Trophoblast cell (in vitro differentiated cells and primary cell): ENCODE measurements around the gene PKP4.

ENCODE experiments used
- DNase-seq, 2 donors: peaks; one replicate each; pipeline ENCODE4 v3.0.0-alpha.2; 2016
- H2AFZ ChIP-seq: 2 replicates; pipeline ENCODE4 v1.6.1; 2013; ENCODE audit warnings: low read length, moderate library complexity, mild to moderate bottlenecking; ENCODE audit not compliant: insufficient read depth, poor library complexity
- H2AK5ac ChIP-seq: 2 replicates; pipeline ENCODE4 v1.6.1; 2013; ENCODE audit warnings: mild to moderate bottlenecking, low read length
- H2BK120ac ChIP-seq: 2 replicates; pipeline ENCODE4 v1.6.1; 2013; ENCODE audit warnings: low read length, mild to moderate bottlenecking, moderate library complexity; ENCODE audit not compliant: insufficient read depth, poor library complexity
- H2BK12ac ChIP-seq: 2 replicates; pipeline ENCODE4 v1.6.1; 2013; ENCODE audit warnings: mild to moderate bottlenecking, low read length, moderate library complexity
- H2BK5ac ChIP-seq: 2 replicates; pipeline ENCODE4 v1.6.1; 2013; ENCODE audit warnings: low read length, low read depth, moderate library complexity, mild to moderate bottlenecking; ENCODE audit not compliant: poor library complexity
- H3K14ac ChIP-seq: 2 replicates; pipeline ENCODE4 v1.6.1; 2013; ENCODE audit warnings: mild to moderate bottlenecking, low read length
- H3K18ac ChIP-seq: 2 replicates; pipeline ENCODE4 v1.6.1; 2013; ENCODE audit warnings: mild to moderate bottlenecking, low read length
- H3K23ac ChIP-seq: 2 replicates; pipeline ENCODE4 v1.6.1; 2013; ENCODE audit warnings: low read length
- H3K27ac ChIP-seq: 2 replicates; pipeline ENCODE4 v1.5.1; 2013; ENCODE audit warnings: low read depth, mild to moderate bottlenecking, inconsistent platforms, low read length, moderate library complexity
- H3K27me3 ChIP-seq: 2 replicates; pipeline ENCODE4 v1.6.1; 2013; ENCODE audit warnings: inconsistent platforms, mild to moderate bottlenecking, low read length, moderate library complexity; ENCODE audit not compliant: insufficient read depth
- H3K36me3 ChIP-seq, 2 experiments: 1 replicate in 1 of 2; 2 replicates in 1 of 2; pipeline ENCODE4 v1.6.1; 2013; ENCODE audit warnings: low read length in 2 of 2, mild to moderate bottlenecking in 2 of 2, moderate library complexity in 1 of 2; ENCODE audit not compliant: insufficient read depth in 2 of 2, control insufficient read depth in 1 of 2
- H3K4ac ChIP-seq: 2 replicates; pipeline ENCODE4 v1.6.1; 2013; ENCODE audit warnings: low read depth, mild to moderate bottlenecking, low read length, moderate library complexity
- H3K4me1 ChIP-seq, 2 experiments: 1 replicate in 1 of 2; 2 replicates in 1 of 2; pipeline ENCODE4 v1.6.1; 2013; ENCODE audit warnings: low read length in 2 of 2, mild to moderate bottlenecking in 2 of 2, moderate library complexity in 1 of 2; ENCODE audit not compliant: insufficient read depth in 2 of 2, control insufficient read depth in 1 of 2
- H3K4me2 ChIP-seq: 2 replicates; pipeline ENCODE4 v1.6.1; 2013; ENCODE audit warnings: inconsistent platforms, mild to moderate bottlenecking, low read length, moderate library complexity
- H3K4me3 ChIP-seq: 2 replicates; pipeline ENCODE4 v1.5.1; 2013; ENCODE audit warnings: mild to moderate bottlenecking, low read depth, low read length, inconsistent platforms
- H3K79me1 ChIP-seq: one replicate; pipeline ENCODE4 v1.6.1; 2013; ENCODE audit warnings: low read length
- H3K79me2 ChIP-seq: 2 replicates; pipeline ENCODE4 v1.6.1; 2013; ENCODE audit warnings: low read length, mild to moderate bottlenecking; ENCODE audit not compliant: control insufficient read depth, insufficient read depth, poor library complexity
- H3K9ac ChIP-seq: 2 replicates; pipeline ENCODE4 v1.6.1; 2013; ENCODE audit warnings: mild to moderate bottlenecking, low read length
- H3K9me3 ChIP-seq: 2 replicates; pipeline ENCODE4 v1.6.1; 2013; ENCODE audit warnings: low read depth, mild to moderate bottlenecking, control low read depth, inconsistent platforms, low read length; ENCODE audit not compliant: insufficient read depth
- H4K12ac ChIP-seq: 2 replicates; pipeline ENCODE4 v1.6.1; 2013; ENCODE audit warnings: low read depth, mild to moderate bottlenecking, low read length, moderate library complexity
- H4K8ac ChIP-seq: 2 replicates; pipeline ENCODE4 v1.6.1; 2013; ENCODE audit warnings: low read depth, mild to moderate bottlenecking, low read length, moderate library complexity
- H4K91ac ChIP-seq: one replicate; pipeline ENCODE4 v1.6.1; 2013; ENCODE audit warnings: low read depth, mild to moderate bottlenecking, low read length, moderate library complexity
- WGBS: extraction: QIAGEN DNeasy Blood & Tissue Kit; methylation state at CpG from one replicate; pipeline ENCODE4 v1.1.7; 2013; ENCODE audit warnings: missing lambda C conversion rate; ENCODE audit not compliant: insufficient read length, insufficient coverage; ENCODE audit errors: extremely low coverage; 5-methylcytosine and 5-hydroxymethylcytosine counted together

PKP4 gene

GRCh38 chr2:158676696-158677095 lies 219.9 kb downstream of the PKP4 start:
- Histone ChIP-seq H3K23ac (no peak overlapping the region), H3K14ac (no peak overlapping the region), H4K91ac (no peak overlapping the region), H3K4me3 (no peak overlapping the region), H3K79me2 (no peaks in the 10 kb centered on the region), H3K79me1 (no peaks in the 10 kb centered on the region), H4K12ac (no peak overlapping the region), H3K27ac (no peak overlapping the region), H4K8ac (no peak overlapping the region), H2BK12ac (no peak overlapping the region), H3K4me1 (no peaks in the 10 kb centered on the region), H3K36me3 (peaks cover 21 to 31% of the 10 kb centered on the region in 2 experiments), H2AK5ac (no peak overlapping the region), H3K18ac (no peak overlapping the region), H3K4ac (no peak overlapping the region), H3K27me3 (no peaks in the 10 kb centered on the region), H3K4me2 (no peak overlapping the region), H2AFZ (no peak overlapping the region), H3K9ac (no peak overlapping the region), H2BK120ac (no peak overlapping the region), H3K9me3 (no peaks in the 10 kb centered on the region), H2BK5ac (no peak overlapping the region)
- WGBS: no CpG with 5 or more reads among the region's 7 CpGs
- no peak for DNase-seq

GRCh38 chr2:158677542-158677941 lies 220.8 kb downstream of the PKP4 start:
- no peak overlapping the region for H3K4me3 ChIP-seq
- no peak overlapping the region for H4K12ac ChIP-seq
- WGBS: 100% methylated on average over 2 of the region's 4 CpGs
- no peak overlapping the region for H2AK5ac ChIP-seq
- no peak overlapping the region for H2AFZ ChIP-seq
- no peak overlapping the region for H3K4me2 ChIP-seq
- H3K79me1 ChIP-seq: no peaks in the 10 kb centered on the region
- H3K23ac ChIP-seq: no peak overlapping the region
- no peaks in the 10 kb centered on the region for H3K79me2 ChIP-seq
- peaks cover 2% of the 10 kb centered on the region for H3K9me3 ChIP-seq
- no peak overlapping the region for H2BK120ac ChIP-seq
- no peak overlapping the region for H4K91ac ChIP-seq
- no peak overlapping the region for H4K8ac ChIP-seq
- H3K14ac ChIP-seq: no peak overlapping the region
- H3K4ac ChIP-seq: no peak overlapping the region
- H3K27ac ChIP-seq: no peak overlapping the region
- no peak overlapping the region for H3K18ac ChIP-seq
- H3K27me3 ChIP-seq: no peaks in the 10 kb centered on the region
- H2BK5ac ChIP-seq: no peak overlapping the region
- DNase-seq: peak in 1 of 2 donors; percentile 20
- H3K36me3 ChIP-seq: peaks cover 23 to 30% of the 10 kb centered on the region in 2 experiments
- H2BK12ac ChIP-seq: no peak overlapping the region
- H3K4me1 ChIP-seq: no peaks in the 10 kb centered on the region
- H3K9ac ChIP-seq: no peak overlapping the region

- Histone ChIP-seq H3K14ac (no peak overlapping the region), H3K4me3 (no peak overlapping the region), H2AFZ (no peak overlapping the region), H3K79me1 (no peaks in the 10 kb centered on the region), H3K9me3 (peaks cover 2% of the 10 kb centered on the region), H3K4me2 (no peak overlapping the region), H2BK120ac (no peak overlapping the region), H2BK12ac (no peak overlapping the region), H3K4me1 (no peaks in the 10 kb centered on the region), H3K18ac (no peak overlapping the region), H3K9ac (no peak overlapping the region), H4K8ac (no peak overlapping the region), H4K12ac (no peak overlapping the region), H3K36me3 (peaks cover 13% of the 10 kb centered on the region in 2 experiments), H2AK5ac (no peak overlapping the region), H3K79me2 (no peaks in the 10 kb centered on the region), H2BK5ac (no peak overlapping the region), H4K91ac (no peak overlapping the region), H3K23ac (no peak overlapping the region), H3K27ac (no peak overlapping the region), H3K27me3 (no peaks in the 10 kb centered on the region), H3K4ac (no peak overlapping the region)
- no peak for DNase-seq
- WGBS: no CpG with 5 or more reads among the region's 2 CpGs
Observed at GRCh38 chr2:158681816-158682215, 225.1 kb downstream of the PKP4 start.

- Histone ChIP-seq H3K4me3 (no peak overlapping the region), H3K23ac (no peak overlapping the region), H3K9ac (no peak overlapping the region), H2BK12ac (no peak overlapping the region), H3K27me3 (no peaks in the 10 kb centered on the region), H2BK5ac (no peak overlapping the region), H3K36me3 (peaks cover 2 to 4% of the 10 kb centered on the region in 2 experiments), H3K9me3 (peaks cover 2% of the 10 kb centered on the region), H3K14ac (no peak overlapping the region), H3K4me1 (no peaks in the 10 kb centered on the region), H2AFZ (no peak overlapping the region), H4K91ac (no peak overlapping the region), H3K79me2 (no peaks in the 10 kb centered on the region), H3K79me1 (no peaks in the 10 kb centered on the region), H2AK5ac (no peak overlapping the region), H3K4ac (no peak overlapping the region), H2BK120ac (no peak overlapping the region), H3K18ac (no peak overlapping the region), H4K8ac (no peak overlapping the region), H3K27ac (no peak overlapping the region), H4K12ac (no peak overlapping the region), H3K4me2 (no peak overlapping the region)
- WGBS: no CpG with 5 or more reads among the region's 3 CpGs
- DNase-seq: no peak
Observed at GRCh38 chr2:158685646-158686045, 228.9 kb downstream of the PKP4 start.
